HG03432 (cell line): ENCODE data around the gene CMSS1.

Source experiments
- ATAC-seq: cut with Tn5 transposase; IDR thresholded peaks from one replicate; pipeline ENCODE4 v1.9.1; 2021; ENCODE audit warnings: mild to moderate bottlenecking, moderate library complexity; ENCODE audit not compliant: unreplicated experiment

The CMSS1 gene

DNA sequence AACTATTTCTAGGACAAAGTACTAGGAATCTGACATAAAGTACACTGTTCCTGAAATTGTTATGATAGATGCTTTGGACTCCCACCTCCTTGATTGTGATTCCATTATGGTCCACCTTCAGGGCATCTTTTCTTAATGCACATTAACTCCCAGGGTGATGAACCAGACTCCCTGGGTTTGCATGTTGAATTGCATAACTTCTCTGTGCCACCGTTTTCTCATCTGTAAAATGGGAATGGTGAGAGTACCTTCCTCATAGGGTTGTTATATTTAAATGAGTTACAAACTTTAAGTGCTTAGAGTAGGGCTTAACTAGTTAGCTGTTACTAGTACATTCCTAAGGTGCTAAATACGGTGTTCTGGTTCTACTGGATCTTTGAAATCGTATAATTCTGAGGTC is 81.9 kb downstream of the CMSS1 start:
- ATAC-seq: no peak

- no peak for ATAC-seq
Measured at GRCh38 chr3:99900248-99900647, 82.6 kb downstream of the CMSS1 start.

GRCh38 chr3:99901200-99901926 is 83.7 kb downstream of the CMSS1 start:
- ATAC-seq: no peak

- no peak for ATAC-seq
Measured at GRCh38 chr3:99902091-99902490, 84.4 kb downstream of the CMSS1 start.

DNA sequence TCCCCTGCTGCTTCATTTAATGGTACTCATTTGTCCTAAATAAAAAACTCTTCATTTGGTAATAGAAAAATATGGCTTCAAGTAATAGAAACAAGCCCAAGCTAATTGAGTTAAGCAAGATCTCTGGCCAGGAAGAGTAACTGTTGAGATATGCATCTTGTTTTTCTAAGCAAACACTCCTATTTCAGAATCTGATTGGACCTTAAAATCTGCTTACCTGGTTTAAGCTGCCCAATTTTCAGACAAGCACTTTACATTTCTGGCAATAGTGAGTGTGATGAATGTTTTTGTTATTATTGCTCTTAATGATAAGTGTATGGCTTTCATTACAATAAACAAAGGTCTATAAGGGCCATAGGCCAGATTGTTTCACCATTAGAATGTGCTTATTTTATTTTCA is 86.2 kb downstream of the CMSS1 start:
- no peak for ATAC-seq

- ATAC-seq: no peak
Measured at GRCh38 chr3:99907959-99908544, 90.4 kb downstream of the CMSS1 start.

DNA sequence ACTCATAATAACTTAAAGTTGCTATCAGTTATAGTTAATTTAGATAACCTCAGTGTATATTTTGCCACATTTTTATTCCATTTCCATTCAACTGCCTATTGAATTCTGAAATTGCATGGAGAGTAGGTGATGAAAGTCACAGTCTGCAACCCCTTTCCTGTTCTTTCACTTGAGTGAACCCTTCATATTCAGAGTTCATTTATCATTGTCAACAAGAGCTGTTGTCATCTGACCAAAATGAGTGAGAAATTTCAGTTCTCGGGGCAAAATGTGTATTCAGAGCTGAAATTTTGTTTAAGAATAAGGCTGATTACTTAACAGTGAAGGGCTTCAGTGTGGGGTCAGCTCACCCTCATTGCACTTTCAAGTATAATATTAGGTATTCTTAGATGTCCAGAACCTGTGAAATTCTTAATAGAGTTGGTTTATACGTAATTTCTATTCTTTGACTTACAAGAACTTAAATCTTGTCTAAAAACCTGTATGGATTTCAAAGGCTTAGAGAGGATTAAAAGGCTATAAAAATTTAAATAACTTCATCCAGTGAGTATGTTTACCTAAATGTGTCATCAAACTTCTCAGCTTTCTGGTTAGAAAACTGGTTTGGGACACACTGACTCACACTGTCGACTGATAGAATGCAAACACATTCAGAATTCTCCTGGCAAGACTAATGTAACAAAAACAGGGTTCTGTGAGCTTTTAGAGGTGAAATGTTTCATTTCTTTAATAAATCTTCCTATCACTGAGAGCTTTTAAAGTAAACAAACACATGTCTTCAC is 92.2 kb downstream of the CMSS1 start:
- no peak for ATAC-seq

DNA sequence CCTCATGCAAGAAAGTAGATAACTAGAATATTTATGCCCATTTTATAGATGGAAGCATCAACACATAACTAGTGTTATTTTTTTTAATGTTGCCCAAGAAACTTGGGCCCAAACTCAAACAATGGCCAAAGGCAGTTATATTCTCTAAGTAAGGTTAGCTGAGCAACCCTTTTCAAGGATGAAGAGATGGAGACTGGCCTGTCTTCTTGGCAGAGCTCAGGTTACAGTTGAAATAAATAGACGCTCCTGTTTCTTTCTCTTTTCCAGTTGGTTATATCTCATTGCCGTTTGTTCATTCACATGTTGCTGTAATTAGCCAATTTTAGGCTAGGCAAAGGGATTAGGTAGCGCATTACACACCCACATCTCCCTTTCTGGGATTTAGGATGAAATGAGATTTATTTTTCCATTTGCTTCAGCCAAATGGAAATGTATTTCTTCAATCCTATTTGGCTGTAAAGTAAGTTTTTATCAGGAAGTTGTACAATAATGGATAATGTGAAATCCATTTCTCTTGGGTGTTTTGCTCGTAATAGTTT is 93.2 kb downstream of the CMSS1 start:
- no peak for ATAC-seq

DNA sequence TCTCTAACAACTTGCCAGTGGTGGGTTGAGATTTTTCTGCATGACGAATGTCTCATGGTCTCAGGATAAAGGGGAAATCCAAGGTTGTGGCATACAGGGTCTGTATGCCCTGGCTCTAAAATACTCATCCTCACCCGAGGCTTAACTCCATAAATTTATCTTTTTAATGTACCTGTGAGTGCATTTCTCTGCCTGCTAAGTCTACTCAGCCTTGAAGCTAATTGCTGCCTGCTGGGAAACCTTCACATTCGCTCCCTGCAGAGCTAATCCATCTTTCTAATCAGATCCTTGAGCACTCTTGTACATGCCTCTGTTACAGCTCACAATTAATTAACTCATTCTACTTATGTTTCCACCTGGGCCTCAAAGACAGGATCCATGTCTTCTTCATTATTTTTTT is 93.8 kb downstream of the CMSS1 start:
- no peak for ATAC-seq

DNA sequence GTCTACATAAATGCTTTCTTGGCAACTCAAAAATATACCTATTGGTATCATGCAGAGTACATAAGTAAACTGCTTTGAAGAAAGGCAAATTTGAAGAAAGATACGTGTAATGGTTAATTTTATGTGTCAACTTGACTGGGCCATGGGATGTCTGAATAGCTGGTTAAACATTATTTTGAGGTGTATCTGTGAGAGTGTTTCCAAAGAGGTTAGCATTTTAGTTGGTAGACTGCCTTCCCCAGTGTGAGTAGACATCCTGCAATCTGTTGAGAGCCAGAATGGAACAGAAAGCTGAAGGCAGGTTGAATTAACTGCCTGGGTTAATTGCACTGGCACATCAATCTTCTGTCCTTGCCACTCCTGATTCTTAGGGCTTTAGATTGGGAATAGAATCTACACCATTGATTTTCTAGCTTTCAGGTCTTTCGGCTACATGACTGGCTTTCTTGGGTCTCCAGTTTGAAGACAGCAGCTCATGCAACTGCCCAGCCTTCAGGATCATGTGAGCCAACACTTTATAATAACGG is 98.3 kb downstream of the CMSS1 start:
- no peak for ATAC-seq

DNA sequence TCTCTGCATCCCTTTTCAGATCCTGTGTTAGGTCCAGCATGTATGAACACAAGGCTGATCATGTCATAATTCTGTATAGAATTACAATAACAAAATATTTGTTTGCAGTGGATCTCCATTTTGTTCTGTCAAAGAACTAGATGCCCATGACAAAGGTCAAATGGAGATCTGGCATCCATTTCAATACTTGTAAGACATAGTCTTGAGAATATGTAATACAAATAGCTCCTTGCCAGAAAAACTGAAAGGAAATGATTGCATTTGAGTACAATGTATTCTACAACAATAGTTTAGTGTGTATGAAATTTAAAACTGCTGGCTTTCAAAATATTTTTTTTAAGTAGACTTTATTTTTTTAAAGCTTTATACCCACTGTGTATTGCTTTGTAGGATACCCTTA is 101.1 kb downstream of the CMSS1 start:
- no peak for ATAC-seq

- ATAC-seq: no peak
Measured at GRCh38 chr3:99919694-99920093, 102.0 kb downstream of the CMSS1 start.

DNA sequence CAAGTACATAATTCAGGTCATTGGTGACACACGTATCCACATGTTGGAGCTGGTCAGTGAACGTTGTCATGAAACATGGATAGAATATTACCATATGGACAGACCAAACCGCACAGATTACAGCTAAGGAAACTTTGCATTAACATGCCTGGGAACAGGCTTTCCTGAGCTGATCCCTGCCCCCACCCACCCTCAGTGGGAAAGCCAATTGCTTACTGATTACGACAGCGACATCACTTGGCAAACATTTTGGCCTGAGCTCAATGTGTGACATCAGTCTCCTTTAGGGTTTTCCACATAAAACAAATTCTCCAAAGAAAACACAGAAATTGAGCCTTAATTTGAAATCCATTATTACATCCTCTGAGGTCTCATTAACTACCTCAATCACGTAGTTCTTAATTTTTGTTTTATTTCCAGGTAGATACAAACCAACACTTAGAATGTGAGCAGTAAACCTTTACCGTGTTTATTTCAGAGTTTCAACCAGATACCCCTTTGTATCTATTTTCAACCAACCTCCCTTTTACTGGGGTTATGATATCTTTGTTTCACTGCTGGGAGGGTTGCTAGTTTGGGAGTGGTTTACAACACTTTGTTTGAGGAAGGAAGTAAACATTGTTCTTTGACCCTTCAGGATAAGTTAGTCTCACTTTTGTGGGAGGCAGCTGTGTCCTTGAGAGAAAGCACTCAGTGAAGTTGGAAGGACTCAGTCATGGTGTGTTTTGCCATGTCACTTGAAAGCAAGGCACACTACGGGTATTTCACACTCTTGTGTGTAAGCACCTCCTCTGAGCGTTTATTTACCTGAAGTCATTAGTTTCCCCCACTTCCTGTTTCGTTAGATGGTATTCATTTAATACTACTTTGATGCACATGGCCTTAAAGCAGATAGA is 103.1 kb downstream of the CMSS1 start:
- no peak for ATAC-seq

- no peak for ATAC-seq
Measured at GRCh38 chr3:99921377-99921695, 103.7 kb downstream of the CMSS1 start.

GRCh38 chr3:99921986-99922385 is 104.3 kb downstream of the CMSS1 start:
- ATAC-seq: no peak

DNA sequence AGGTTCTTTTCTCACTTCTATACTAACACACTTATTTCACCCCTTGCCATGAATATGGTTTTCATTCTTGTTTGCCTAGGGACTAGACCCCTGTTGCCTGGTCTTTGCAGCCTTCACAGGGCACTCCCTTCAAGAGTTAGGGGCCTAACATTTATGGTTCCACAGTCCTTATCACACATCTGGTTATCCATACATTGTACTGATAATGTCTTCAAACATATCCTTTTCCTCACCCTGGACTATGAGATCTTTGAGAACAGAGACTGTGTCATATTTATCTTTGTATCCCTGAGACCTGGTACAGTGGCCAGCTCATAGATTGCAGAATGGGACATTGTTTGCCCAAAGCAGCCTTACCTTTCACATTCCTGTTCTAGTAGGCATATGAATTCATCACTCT is 106.2 kb downstream of the CMSS1 start:
- ATAC-seq: no peak

DNA sequence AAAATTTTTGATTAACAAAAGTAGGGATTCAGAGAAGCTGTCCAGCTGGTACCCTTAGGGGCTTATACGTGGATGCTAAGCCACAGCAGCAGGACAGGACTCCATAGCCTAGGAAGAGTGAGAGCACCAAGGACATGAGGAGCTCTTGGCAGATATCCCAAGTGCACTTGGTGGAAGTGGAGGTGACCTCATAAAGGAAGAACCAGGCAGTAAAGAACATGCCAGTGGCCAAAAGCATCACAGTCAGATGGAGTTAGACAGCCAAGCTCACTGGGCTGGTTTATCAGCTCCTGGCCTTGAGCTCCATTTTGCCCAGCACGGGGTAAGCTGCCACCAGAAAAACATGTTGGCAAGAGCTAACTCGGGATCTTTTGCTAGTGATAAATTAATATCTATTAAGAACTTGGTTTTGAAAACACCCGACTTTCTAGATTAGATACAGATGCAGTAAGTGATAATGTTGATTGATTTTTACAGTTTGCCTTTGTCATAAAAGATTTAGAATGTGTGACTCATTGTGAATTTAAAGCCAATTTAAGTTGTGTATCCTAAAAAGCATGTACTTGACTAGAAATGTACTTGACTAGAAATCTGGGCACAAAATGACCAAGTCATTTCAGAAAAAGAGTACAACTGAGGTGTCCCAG is 108.0 kb downstream of the CMSS1 start:
- no peak for ATAC-seq

DNA sequence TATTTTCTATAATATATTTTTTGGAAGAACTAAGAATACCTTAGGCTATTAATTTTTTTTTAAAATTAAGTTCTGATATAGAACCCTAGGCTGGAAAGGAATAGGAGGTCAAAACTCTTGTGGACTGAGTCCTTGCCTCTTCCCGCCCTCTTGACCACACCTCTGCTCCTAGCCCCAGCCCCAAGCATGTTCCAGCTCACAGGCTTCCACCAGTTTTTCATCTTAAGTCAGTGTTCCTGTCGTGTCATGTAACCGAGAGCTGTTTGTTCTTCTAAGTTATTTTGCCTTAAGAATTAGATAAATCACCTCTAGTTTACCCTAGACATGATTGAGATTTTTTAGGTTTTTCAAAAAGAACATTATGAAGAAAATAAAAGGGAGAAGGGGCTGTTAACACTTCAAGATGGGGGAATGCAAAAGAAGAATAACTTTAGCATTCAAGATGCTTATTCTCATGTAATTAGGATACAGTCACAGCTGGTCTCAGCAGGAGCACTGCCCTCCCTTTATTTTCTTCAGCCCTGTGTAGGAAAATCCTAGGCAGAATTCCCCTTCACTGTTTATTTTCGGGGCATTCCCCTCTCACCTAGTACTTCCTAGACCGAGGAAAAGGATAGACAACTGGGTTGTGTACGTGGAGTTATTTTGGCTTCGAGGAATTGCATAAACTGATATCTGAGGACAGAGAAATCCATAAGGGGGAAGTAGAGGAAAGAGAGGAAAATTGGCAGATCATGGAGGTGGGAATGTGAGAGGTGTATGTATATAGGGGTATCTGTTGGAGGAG is 110.2 kb downstream of the CMSS1 start:
- ATAC-seq: no peak
